Measurements from ENCODE around the gene SPNS3. TPM values are rescaled to one million over a fixed set of nuclear protein-coding genes. Genes with fewer than 3 reads are reported as not detected.

SPNS3 gene
- total and polyA plus RNA-seq, 2 of the 8 experiments (the other 6 are each of a cell fraction or from before 2014, with no cell fraction given) = not detected

DNA sequence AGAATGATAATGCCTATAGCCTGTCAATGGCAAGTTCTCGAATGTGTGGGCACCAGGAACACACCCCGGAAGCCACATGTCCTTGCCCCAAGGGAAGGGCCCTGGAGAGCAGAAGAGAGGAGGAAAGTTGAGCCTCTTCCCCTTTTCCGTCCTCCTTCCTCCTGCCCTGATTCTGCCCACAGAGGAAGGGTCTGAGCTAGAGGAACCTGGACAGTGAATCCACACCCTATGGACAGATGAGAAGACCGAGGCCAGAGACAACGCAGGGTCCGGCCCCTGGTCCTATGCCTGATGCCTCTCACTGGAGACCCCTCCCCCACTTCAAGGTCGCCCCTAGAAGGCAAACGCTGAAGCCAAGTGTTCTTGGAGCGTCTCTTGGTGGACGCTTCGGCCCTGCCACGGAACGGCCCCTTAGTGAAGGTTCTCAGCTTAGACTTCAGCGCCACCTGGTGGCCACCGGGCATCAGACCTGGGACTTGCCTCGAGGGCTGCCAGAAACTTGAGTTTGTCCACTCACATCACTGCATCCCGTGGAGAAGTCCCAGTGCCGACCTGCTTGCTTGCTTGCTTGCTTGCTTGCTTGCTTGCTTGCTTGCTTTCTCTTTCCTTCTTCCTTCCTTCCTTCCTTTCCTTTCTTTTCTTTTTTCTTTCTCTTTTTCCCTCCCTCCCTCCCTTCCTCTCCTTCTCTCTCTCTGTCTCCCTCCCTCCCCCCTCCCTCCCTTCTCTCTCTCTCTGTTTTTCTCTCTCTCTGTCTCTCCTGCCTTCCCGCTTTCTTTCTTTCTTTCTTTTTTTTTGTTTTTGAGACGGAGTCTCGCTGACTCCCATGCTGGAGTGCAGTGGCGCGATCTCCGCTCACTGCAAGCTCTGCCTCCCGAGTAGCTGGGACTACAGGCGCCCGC lies 20.6 kb upstream of the SPNS3 start (continued):
- TF ChIP-seq NANOG (IDR thresholded peaks at IDR 0.05; ENCODE audit: insufficient read depth, low read depth, low read length, poor library complexity, severe bottlenecking) (no peak), MAFK (IDR thresholded peaks at IDR 0.05; ENCODE audit: low read depth, low read length) (peak; percentile 6; the same call in 1 of the 2 replicates), POU5F1 (IDR thresholded peaks at IDR 0.05; ENCODE audit: low read depth, low read length) (no peak), TBP (IDR thresholded peaks at IDR 0.05; ENCODE audit: low read depth, low read length) (no peak; the same call in 1 of the 2 replicates), SAP30 (IDR thresholded peaks at IDR 0.05; ENCODE audit: insufficient read depth, insufficient replicate concordance, low read length) (no peak), PHF8 (conservative IDR thresholded peaks at IDR 0.05; ENCODE audit: low read depth, low read length) (no peak), YY1 (IDR thresholded peaks at IDR 0.05; ENCODE audit: low read depth, low read length) (peak; percentile 34; the same call in 1 of the 2 replicates), CBX5 (IDR thresholded peaks at IDR 0.05; ENCODE audit: low read depth, low read length) (no peak), KDM5A (IDR thresholded peaks at IDR 0.05; ENCODE audit: low read length) (peak; percentile 24; the same call in 1 of the 2 replicates)
